Skeletal muscle satellite cell (primary cell): Measurements from ENCODE around the gene TMEM169.
"Not testable (repeated sequence)": the region's sequence is repeated elsewhere in the genome, so short reads cannot be mapped to it uniquely, and the experiment has no call there.

Source experiments
- H3K27me3 ChIP-seq: 2 replicates; pipeline ENCODE4 v1.7.0; 2013; ENCODE audit warnings: low read length; ENCODE audit not compliant: control insufficient read depth, insufficient read depth
- H3K36me3 ChIP-seq: 2 replicates; pipeline ENCODE4 v1.7.0; 2013; ENCODE audit warnings: mild to moderate bottlenecking, control low read depth, low read length; ENCODE audit not compliant: insufficient read depth
- H3K4me1 ChIP-seq: 2 replicates; pipeline ENCODE4 v1.7.0; 2013; ENCODE audit warnings: low read length; ENCODE audit not compliant: control insufficient read depth, insufficient read depth
- H3K4me2 ChIP-seq: 2 replicates; pipeline ENCODE4 v1.7.0; 2013; ENCODE audit warnings: mild to moderate bottlenecking, low read length
- H3K4me3 ChIP-seq: 2 replicates; pipeline ENCODE4 v1.7.0; 2013; ENCODE audit warnings: low read length
- H3K9ac ChIP-seq: 2 replicates; pipeline ENCODE4 v1.7.0; 2013; ENCODE audit warnings: mild to moderate bottlenecking, low read depth, low read length, moderate library complexity
- H3K9me3 ChIP-seq: replicated peaks from 2 replicates; pipeline ENCODE4 v1.7.0; 2013; ENCODE audit warnings: mild to moderate bottlenecking, control low read depth, low read length

TMEM169 gene

DNA sequence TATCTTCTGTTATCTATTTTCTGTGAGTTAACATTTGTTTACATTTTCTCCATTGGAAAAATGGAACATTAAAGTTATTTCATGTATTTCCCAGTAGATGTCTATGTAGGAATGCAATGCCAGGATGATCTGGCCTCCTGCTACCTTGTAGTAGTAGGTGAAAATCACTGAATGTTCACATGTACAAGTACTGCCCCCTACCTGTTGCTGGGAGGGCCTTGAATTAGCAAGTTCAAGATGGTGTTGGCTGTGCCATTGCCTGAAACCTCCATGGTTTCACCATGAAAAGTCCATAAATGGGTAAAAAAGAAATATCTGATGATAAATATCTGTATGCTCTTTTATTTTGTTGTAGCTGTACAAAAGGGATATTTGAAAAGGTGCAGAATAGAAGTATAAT, 58.2 kb downstream of the TMEM169 start:
- Histone ChIP-seq H3K27me3 (no peaks in the 10 kb centered on the region), H3K36me3 (peaks cover 91% of the 10 kb centered on the region), H3K4me3 (no peak overlapping the region), H3K9me3 (no peaks in the 10 kb centered on the region), H3K4me1 (peaks cover 3% of the 10 kb centered on the region), H3K4me2 (no peak overlapping the region), H3K9ac (no peak overlapping the region)

DNA sequence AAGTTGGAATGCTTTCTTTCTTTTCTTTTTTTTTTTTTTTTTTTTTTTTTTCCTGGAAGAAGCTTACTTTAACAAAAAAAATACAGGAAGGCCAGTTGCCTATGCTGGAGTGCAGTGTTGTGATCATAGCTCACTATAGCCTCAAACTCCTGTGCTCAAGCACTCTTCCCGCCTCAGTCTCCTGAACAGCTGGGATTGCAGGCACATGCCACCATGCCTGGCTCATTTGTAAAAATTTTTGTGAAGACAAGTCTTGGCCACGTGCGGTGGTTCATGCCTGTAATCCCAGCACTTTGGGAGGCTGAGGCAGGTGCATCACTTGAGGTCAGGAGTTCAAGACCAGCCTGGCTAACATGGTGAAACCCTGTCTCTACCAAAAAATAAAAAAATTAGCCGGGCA, 59.8 kb downstream of the TMEM169 start:
- not testable (repeated sequence) for H3K4me1 ChIP-seq, H3K9ac ChIP-seq, H3K27me3 ChIP-seq, H3K4me3 ChIP-seq, H3K9me3 ChIP-seq, H3K4me2 ChIP-seq
- H3K36me3 ChIP-seq, result peaks cover 94% of the 10 kb centered on the region

DNA sequence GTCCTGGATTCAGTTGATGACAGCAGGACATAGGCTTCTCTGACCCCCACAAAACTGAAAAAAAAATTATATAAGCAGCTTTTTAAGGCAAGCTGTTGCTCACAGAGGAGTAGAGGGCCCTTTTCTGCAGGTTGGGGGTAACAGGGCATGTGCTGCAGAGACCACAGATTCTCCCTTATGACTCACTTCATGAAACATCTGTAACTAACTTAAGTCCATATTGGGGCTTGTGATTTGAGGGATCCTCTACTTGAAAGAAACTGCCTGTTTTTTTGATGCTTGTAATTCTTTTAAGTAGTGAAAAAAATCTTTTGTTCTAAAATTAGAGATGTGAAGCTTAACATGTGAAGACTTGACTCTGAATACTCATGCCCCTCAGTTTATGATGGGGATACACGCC, 60.8 kb downstream of the TMEM169 start:
- H3K9ac ChIP-seq, result no peak overlapping the region
- H3K36me3 ChIP-seq, result peaks cover 93% of the 10 kb centered on the region
- H3K27me3 ChIP-seq, result no peaks in the 10 kb centered on the region
- peaks cover 3% of the 10 kb centered on the region for H3K4me1 ChIP-seq
- H3K4me2 ChIP-seq, result no peak overlapping the region
- H3K4me3 ChIP-seq, result no peak overlapping the region
- H3K9me3 ChIP-seq, result no peaks in the 10 kb centered on the region

DNA sequence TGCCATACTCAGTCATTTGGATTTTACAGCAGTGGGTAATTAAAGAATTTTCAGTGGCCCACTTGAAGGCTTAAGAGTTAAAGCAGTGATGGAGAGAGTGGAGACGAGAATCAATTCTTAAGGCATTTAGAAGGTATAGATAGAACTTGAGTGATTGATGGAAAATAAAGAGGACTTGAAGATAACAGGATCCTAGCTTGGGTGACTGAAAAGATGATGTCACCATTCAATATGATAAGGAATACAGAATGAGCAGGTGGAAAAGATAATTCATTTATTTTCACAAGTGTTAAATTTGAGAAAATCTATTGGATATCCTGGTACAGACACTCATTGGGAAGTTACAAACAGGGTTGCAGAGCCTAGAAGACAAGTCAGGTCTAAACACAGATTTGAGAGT, 62.7 kb downstream of the TMEM169 start:
- H3K9ac ChIP-seq, result no peak overlapping the region
- H3K9me3 ChIP-seq, result no peaks in the 10 kb centered on the region
- H3K27me3 ChIP-seq, result no peaks in the 10 kb centered on the region
- no peak overlapping the region for H3K4me3 ChIP-seq
- H3K4me2 ChIP-seq, result no peak overlapping the region
- peaks cover 93% of the 10 kb centered on the region for H3K36me3 ChIP-seq
- peaks cover 4% of the 10 kb centered on the region for H3K4me1 ChIP-seq

DNA sequence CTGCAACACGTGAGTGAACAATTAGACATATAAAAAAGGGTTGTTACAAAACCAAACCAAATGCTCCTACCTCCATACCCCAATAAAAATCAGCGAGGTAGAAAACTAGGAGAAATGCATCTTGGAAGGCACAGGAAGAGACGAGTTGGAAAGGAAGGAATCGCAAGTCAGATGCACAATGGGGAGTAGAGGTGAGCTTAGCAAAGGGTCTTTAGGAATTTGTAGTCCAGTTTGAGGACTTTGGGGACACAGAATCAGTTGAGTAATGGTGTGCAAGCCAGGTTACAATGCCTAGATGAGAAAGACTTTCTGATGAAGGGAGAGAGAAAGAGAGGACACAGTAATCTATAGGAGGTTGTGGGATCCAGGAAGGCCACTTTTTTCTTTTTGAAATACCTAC, 63.1 kb downstream of the TMEM169 start:
- Histone ChIP-seq H3K4me3 (no peak overlapping the region), H3K9me3 (no peaks in the 10 kb centered on the region), H3K9ac (no peak overlapping the region), H3K4me2 (no peak overlapping the region), H3K36me3 (peaks cover 93% of the 10 kb centered on the region), H3K27me3 (no peaks in the 10 kb centered on the region), H3K4me1 (peaks cover 8% of the 10 kb centered on the region)

DNA sequence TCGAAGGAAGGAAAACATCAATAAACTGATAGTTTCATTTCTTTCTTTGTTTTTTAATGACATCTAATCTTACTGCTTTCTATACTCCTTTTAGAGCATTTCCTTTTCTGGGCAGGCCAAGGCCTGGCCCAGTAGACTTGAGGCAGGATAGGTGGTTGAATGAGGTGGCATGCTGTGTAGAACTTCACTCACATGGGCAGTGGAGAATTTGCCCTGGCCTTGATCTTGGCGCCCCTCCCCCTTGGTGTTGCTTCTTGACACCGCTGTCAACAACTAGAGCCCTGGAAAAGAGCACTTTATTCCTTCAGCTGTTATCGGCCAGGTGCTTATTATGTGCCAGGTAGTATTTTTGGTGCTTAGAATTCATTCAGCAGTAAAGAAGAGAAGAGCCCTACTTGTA, 64.9 kb downstream of the TMEM169 start:
- Histone ChIP-seq H3K9ac (no peak overlapping the region), H3K4me3 (no peak overlapping the region), H3K36me3 (peaks cover 92% of the 10 kb centered on the region), H3K27me3 (no peaks in the 10 kb centered on the region), H3K4me1 (peaks cover 8% of the 10 kb centered on the region), H3K9me3 (no peaks in the 10 kb centered on the region), H3K4me2 (no peak overlapping the region)

DNA sequence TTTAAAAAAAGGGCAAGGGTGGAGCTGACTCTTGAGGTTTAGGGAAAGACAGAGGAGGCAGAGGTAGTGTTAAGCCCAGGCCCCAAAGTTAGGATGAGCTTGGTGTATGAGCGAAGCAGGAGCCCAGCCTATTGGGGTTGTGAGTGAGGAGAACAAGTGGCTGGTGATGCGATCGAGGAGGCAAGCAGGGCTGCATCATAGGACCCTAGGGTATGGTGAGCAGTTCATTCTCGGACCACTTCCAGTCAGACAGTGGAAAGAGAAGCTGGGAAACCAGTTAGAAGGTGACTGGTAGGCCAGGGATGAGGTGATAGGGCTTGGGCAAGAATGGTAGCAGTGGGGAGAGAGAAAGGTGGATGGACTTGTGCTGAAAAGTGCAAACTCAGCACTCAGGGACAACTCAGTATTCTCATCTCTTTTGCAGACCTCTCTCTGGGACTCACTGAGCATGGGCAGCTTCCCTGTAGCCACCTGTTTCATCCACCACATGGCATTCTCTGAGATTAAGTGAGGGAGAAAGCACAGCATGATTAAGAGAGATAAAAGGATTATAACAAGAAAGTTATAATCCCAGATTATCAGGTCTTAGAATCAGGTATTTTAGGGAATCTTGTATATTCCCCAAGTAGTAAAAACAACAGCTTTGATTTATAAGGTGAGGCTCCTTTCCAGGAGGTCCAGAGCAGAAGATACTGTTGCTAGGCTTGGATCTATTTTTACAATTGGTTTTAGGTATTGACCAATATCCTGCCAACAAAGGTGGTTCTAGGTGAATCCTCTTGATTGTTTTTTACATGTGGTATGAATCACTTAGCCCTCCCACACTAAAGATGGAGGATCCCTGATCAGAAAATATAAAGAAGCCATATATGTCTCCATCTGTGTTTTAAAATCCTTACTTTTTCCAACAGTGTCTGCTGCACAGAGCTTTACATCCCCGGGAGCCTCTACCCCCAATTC, 65.7 kb downstream of the TMEM169 start:
- no peaks in the 10 kb centered on the region for H3K27me3 ChIP-seq
- H3K4me2 ChIP-seq, result no peak overlapping the region
- H3K4me1 ChIP-seq, result peaks cover 5% of the 10 kb centered on the region
- no peak overlapping the region for H3K9ac ChIP-seq
- H3K36me3 ChIP-seq, result peaks cover 94% of the 10 kb centered on the region
- no peaks in the 10 kb centered on the region for H3K9me3 ChIP-seq
- no peak overlapping the region for H3K4me3 ChIP-seq

DNA sequence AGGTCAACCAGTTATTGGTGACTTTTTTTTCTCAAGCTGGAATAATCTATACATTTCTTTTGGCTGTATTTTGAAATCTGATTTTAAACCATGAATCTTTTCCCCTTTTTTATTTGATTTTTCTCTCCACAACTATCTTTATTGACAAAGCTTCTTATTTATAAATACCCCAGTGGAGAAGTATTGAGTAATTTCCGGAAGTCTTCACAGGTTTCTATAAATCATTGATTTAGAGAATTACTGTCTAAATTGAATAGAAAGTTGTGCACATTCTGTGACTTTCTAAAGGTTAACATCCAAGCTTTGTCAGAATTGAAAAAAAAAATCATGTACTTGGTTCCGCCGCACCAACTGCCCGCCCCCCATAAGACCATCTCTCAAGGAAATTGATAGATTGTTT, 67.3 kb downstream of the TMEM169 start:
- no peak overlapping the region for H3K9ac ChIP-seq
- H3K27me3 ChIP-seq, result no peaks in the 10 kb centered on the region
- H3K9me3 ChIP-seq, result no peaks in the 10 kb centered on the region
- peaks cover 95% of the 10 kb centered on the region for H3K36me3 ChIP-seq
- H3K4me2 ChIP-seq, result no peak overlapping the region
- peaks cover 4% of the 10 kb centered on the region for H3K4me1 ChIP-seq
- no peak overlapping the region for H3K4me3 ChIP-seq

DNA sequence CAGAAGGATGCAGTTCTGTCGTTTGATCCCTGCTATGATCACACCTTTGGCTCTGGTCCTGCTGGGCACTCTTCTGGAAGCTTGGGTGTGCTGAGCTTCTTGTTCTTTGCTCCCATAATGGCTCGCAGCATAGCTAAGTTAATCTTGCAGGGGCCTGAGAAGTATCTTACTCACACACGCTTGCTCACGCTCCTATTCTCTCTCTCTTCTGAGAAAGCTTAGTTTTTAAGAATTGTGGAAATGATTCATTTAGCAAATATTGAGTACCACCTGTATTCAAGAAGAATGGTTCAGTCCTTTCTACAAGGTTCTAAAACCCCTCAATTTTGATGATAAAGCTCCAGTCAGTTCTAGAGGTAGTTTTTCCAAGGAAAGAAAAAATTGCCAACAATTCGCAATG, 68.0 kb downstream of the TMEM169 start:
- no peak overlapping the region for H3K4me2 ChIP-seq
- no peaks in the 10 kb centered on the region for H3K27me3 ChIP-seq
- peaks cover 4% of the 10 kb centered on the region for H3K4me1 ChIP-seq
- no peaks in the 10 kb centered on the region for H3K9me3 ChIP-seq
- no peak overlapping the region for H3K4me3 ChIP-seq
- peaks cover 95% of the 10 kb centered on the region for H3K36me3 ChIP-seq
- H3K9ac ChIP-seq, result no peak overlapping the region

DNA sequence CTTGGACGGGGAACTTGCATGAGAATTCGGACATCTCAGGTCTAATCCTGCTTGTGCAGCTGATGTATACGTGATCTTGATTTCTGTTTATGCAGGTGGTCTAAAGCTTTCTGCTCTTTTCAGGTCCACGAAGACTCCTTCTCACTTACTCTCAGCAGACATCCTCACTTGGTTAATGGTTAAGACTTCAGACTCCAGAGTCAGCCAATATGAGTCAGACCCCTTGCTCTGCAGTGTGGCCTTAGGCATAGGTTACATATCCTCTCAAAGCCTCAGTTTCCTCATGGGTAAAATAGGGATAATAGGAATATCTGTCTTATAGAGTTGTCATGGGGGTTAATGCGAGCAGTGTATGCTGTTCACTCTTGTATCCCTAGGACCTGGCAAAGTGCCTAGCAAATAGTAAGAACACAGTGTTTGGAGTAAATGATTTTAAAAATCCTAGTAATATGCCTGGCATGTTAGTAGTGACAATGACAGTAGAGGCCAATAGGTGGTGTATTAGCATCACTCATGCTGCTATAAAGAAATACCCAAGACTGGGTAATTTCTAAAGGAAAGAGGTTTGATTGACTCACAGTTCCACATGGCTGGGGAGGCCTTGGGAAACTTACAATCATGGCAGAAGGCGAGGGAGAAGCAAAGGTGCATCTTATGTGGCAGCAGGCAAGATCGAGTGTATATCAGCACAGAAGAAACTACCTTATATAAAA, 69.8 kb downstream of the TMEM169 start:
- no peak overlapping the region for H3K4me3 ChIP-seq
- H3K27me3 ChIP-seq, result no peaks in the 10 kb centered on the region
- H3K36me3 ChIP-seq, result peaks cover 91% of the 10 kb centered on the region
- H3K4me2 ChIP-seq, result no peak overlapping the region
- no peaks in the 10 kb centered on the region for H3K9me3 ChIP-seq
- H3K9ac ChIP-seq, result no peak overlapping the region
- peaks cover 4% of the 10 kb centered on the region for H3K4me1 ChIP-seq
